Keratinocyte (primary cell): ENCODE measurements around the gene FAM120A.

Experiments used
- EZH2 ChIP-seq: IDR thresholded peaks from one replicate; pipeline ENCODE4 v1.6.1; 2012; ENCODE audit warnings: inconsistent platforms, mild to moderate bottlenecking, low read length, moderate library complexity
- TF ChIP-seq, protein P1 (sequence below), 3 experiments: IDR thresholded peaks in 1 of 3; conservative IDR thresholded peaks in 1 of 3; optimal IDR thresholded peaks in 1 of 3; 2 replicates in 2 of 3; 3 replicates in 1 of 3; pipeline versions ENCODE3 to v1.5.1; 2011; ENCODE audit warnings: low read length in 3 of 3, mild to moderate bottlenecking in 3 of 3, moderate library complexity in 2 of 3, control low read depth in 1 of 3, inconsistent platforms in 1 of 3; ENCODE audit not compliant: insufficient read depth in 2 of 3; ENCODE audit errors: extremely low read depth in 1 of 3

GRCh38 chr9:93492327-93492726 lies 40.8 kb downstream of the FAM120A start:
- TF ChIP-seq, protein P1, sequence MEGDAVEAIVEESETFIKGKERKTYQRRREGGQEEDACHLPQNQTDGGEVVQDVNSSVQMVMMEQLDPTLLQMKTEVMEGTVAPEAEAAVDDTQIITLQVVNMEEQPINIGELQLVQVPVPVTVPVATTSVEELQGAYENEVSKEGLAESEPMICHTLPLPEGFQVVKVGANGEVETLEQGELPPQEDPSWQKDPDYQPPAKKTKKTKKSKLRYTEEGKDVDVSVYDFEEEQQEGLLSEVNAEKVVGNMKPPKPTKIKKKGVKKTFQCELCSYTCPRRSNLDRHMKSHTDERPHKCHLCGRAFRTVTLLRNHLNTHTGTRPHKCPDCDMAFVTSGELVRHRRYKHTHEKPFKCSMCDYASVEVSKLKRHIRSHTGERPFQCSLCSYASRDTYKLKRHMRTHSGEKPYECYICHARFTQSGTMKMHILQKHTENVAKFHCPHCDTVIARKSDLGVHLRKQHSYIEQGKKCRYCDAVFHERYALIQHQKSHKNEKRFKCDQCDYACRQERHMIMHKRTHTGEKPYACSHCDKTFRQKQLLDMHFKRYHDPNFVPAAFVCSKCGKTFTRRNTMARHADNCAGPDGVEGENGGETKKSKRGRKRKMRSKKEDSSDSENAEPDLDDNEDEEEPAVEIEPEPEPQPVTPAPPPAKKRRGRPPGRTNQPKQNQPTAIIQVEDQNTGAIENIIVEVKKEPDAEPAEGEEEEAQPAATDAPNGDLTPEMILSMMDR (optimal IDR thresholded peaks at IDR 0.05 in 1 of 3, IDR thresholded peaks at IDR 0.05 in 1 of 3, conservative IDR thresholded peaks at IDR 0.05 in 1 of 3; ENCODE audit: extremely low read depth in 1 of 3, insufficient read depth in 2 of 3, low read length in 3 of 3), result no peak
- no peak for TF ChIP-seq EZH2
